ENCODE measurements around the gene SYNRG. TPM values are rescaled to one million over a fixed set of nuclear protein-coding genes. Genes with fewer than 3 reads are reported as not detected.

SYNRG gene
- total RNA-seq, 1 donor from 2014 or later: 89.8 TPM

GRCh38 chr17:37476431-37477120 is 132.6 kb downstream of the SYNRG start:
- no peak overlapping the region for H3K4me3 Mint-ChIP-seq
- intact Hi-C loops (cut with micrococcal nuclease): no loop called here
- H3K27ac Mint-ChIP-seq: no peak overlapping the region
- DNase-seq (no peak), ATAC-seq (ENCODE audit: low read depth) (no peak)
- no peaks in the 10 kb centered on the region for H3K27me3 Mint-ChIP-seq
- ChIA-PET POLR2A (no interaction called here), CTCF (no interaction called here)
- TF ChIP-seq CTCF (IDR thresholded peaks at IDR 0.05): no peak
- no peaks in the 10 kb centered on the region for H3K4me1 Mint-ChIP-seq
- H3K36me3 Mint-ChIP-seq (ENCODE audit: low read depth): peaks cover 65% of the 10 kb centered on the region
- no peaks in the 10 kb centered on the region for H3K9me3 Mint-ChIP-seq

- Mint-ChIP-seq H3K27ac (no peak overlapping the region), H3K27me3 (no peaks in the 10 kb centered on the region), H3K9me3 (no peaks in the 10 kb centered on the region), H3K36me3 (ENCODE audit: low read depth) (peaks cover 69% of the 10 kb centered on the region), H3K4me3 (no peak overlapping the region), H3K4me1 (no peaks in the 10 kb centered on the region)
- DNase-seq: no peak
- ChIA-PET CTCF (no interaction called here), POLR2A (no interaction called here)
- no peak for TF ChIP-seq CTCF (IDR thresholded peaks at IDR 0.05)
- intact Hi-C loops (cut with micrococcal nuclease): no loop called here
- no peak for ATAC-seq (ENCODE audit: low read depth)
Measured at GRCh38 chr17:37475731-37476420, 133.3 kb downstream of the SYNRG start.

- no peak for TF ChIP-seq CTCF (IDR thresholded peaks at IDR 0.05)
- Mint-ChIP-seq H3K4me1 (no peaks in the 10 kb centered on the region), H3K27ac (no peak overlapping the region), H3K4me3 (no peak overlapping the region), H3K27me3 (no peaks in the 10 kb centered on the region), H3K9me3 (no peaks in the 10 kb centered on the region), H3K36me3 (ENCODE audit: low read depth) (peaks cover 67% of the 10 kb centered on the region)
- ATAC-seq (ENCODE audit: low read depth) (no peak), DNase-seq (no peak)
- ChIA-PET CTCF (no interaction called here), POLR2A (no interaction called here)
- intact Hi-C loops (cut with micrococcal nuclease): no loop called here
Measured at GRCh38 chr17:37470181-37470580, 139.0 kb downstream of the SYNRG start.

GRCh38 chr17:37466471-37466870 is 142.7 kb downstream of the SYNRG start:
- Mint-ChIP-seq H3K4me3 (no peak overlapping the region), H3K9me3 (no peaks in the 10 kb centered on the region), H3K36me3 (ENCODE audit: low read depth) (peaks cover 62% of the 10 kb centered on the region), H3K27ac (no peak overlapping the region), H3K27me3 (no peaks in the 10 kb centered on the region), H3K4me1 (no peaks in the 10 kb centered on the region)
- ChIA-PET CTCF (no interaction called here), POLR2A (interaction anchor here (0.6 kb wide), 1 partner anchor 15 kb away, joined by 4 read pairs; no protein-coding TSS in a partner anchor)
- DNase-seq (no peak), ATAC-seq (ENCODE audit: low read depth) (no peak)
- no peak for TF ChIP-seq CTCF (IDR thresholded peaks at IDR 0.05)
- intact Hi-C loops (cut with micrococcal nuclease): no loop called here

GRCh38 chr17:37465069-37465616 is 144.1 kb downstream of the SYNRG start:
- H3K4me1 Mint-ChIP-seq: no peaks in the 10 kb centered on the region
- TF ChIP-seq CTCF (IDR thresholded peaks at IDR 0.05): no peak
- H3K9me3 Mint-ChIP-seq: no peaks in the 10 kb centered on the region
- CTCF ChIA-PET: no interaction called here
- POLR2A ChIA-PET: no interaction called here
- H3K27me3 Mint-ChIP-seq: no peaks in the 10 kb centered on the region
- no peak overlapping the region for H3K27ac Mint-ChIP-seq
- no peak for DNase-seq
- intact Hi-C loops (cut with micrococcal nuclease): no loop called here
- peaks cover 61% of the 10 kb centered on the region for H3K36me3 Mint-ChIP-seq (ENCODE audit: low read depth)
- ATAC-seq (ENCODE audit: low read depth): no peak
- no peak overlapping the region for H3K4me3 Mint-ChIP-seq

Data from activated B cell treated with CpG ODN at 0.5 μM for 24 hours (primary cell).